ENCODE measurements around the gene MYO16.

DNA sequence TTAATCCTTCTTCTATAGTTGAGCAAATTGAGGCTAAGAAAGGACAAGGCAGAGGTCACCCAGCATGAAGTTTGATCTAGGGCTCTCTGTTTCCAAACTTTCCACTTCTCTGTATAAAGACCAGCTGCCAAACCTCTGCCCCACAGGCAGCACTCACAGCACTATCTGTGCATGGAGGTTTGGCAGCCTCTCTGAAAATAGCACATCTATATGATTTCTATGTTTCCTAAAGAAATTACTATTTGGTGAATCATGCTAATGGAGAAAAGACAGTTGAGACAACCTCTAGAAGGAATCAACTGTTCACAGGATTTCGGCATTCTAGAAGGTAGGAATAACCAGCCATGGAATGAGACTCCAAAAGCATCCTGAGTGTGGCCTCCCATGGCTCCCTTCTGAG lies 602.5 kb downstream of the MYO16 start:
- TF ChIP-seq POLR2AphosphoS5 (IDR thresholded peaks at IDR 0.05) (no peak), POLR2A (IDR thresholded peaks at IDR 0.05) (no peak)
- TF ChIP-seq, protein P1, sequence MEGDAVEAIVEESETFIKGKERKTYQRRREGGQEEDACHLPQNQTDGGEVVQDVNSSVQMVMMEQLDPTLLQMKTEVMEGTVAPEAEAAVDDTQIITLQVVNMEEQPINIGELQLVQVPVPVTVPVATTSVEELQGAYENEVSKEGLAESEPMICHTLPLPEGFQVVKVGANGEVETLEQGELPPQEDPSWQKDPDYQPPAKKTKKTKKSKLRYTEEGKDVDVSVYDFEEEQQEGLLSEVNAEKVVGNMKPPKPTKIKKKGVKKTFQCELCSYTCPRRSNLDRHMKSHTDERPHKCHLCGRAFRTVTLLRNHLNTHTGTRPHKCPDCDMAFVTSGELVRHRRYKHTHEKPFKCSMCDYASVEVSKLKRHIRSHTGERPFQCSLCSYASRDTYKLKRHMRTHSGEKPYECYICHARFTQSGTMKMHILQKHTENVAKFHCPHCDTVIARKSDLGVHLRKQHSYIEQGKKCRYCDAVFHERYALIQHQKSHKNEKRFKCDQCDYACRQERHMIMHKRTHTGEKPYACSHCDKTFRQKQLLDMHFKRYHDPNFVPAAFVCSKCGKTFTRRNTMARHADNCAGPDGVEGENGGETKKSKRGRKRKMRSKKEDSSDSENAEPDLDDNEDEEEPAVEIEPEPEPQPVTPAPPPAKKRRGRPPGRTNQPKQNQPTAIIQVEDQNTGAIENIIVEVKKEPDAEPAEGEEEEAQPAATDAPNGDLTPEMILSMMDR (IDR thresholded peaks at IDR 0.05) = no peak

Measured in breast epithelium (tissue), 3 donors.